Heart left ventricle (tissue), 16 donors: ENCODE measurements around the gene HNRNPDL. TPM values are rescaled to one million over a fixed set of nuclear protein-coding genes. Genes with fewer than 3 reads are reported as not detected.

ENCODE experiments used
- ATAC-seq, 4 donors: fragments of 200-7000 bp; cut with Tn5 transposase; one replicate each; pipeline ENCODE4 v1.9.1; 2020 to 2022; ENCODE audit warnings: moderate library complexity in 4 of 4, mild to moderate bottlenecking in 3 of 4, moderate number of reproducible peaks in 1 of 4
- DNase-seq, 5 donors: peaks; one replicate each; pipeline ENCODE4 v3.0.0-alpha.2; 2020
- H3K27ac ChIP-seq, 12 donors: fragments of 200-600 bp; sonication (generic) in 4 of 12; one replicate each; pipeline versions ENCODE4 v1.5.0 to v1.8.0; 2016 to 2022; ENCODE audit warnings: mild to moderate bottlenecking in 2 of 12
- H3K27me3 ChIP-seq, 9 donors: fragments of 200-600 bp; sonication (generic) in 2 of 9; one replicate each; pipeline versions ENCODE4 v1.5.1 to v1.8.0; 2016 to 2022; ENCODE audit warnings: mild to moderate bottlenecking in 3 of 9
- H3K36me3 ChIP-seq, 9 donors: fragments of 200-600 bp; sonication (generic) in 2 of 9; one replicate each; pipeline versions ENCODE4 v1.5.0 to v1.8.0; 2018 to 2022; ENCODE audit warnings: mild to moderate bottlenecking in 2 of 9
- H3K4me1 ChIP-seq, 12 donors: fragments of 200-600 bp; sonication (generic) in 4 of 12; one replicate each; pipeline versions ENCODE4 v1.5.0 to v1.8.0; 2016 to 2022; ENCODE audit warnings: mild to moderate bottlenecking in 3 of 12
- H3K4me3 ChIP-seq, 12 donors: fragments of 200-600 bp; sonication (generic) in 4 of 12; one replicate each; pipeline versions ENCODE4 v1.5.0 to v1.8.0; 2017 to 2022; ENCODE audit warnings: mild to moderate bottlenecking in 9 of 12, moderate library complexity in 4 of 12
- H3K9me3 ChIP-seq, 12 donors: fragments of 200-600 bp; sonication (generic) in 4 of 12; one replicate each; pipeline versions ENCODE4 v1.5.0 to v1.8.0; 2016 to 2022; ENCODE audit warnings: mild to moderate bottlenecking in 1 of 12
- CTCF ChIP-seq, 12 donors: fragments of 200-600 bp; sonication (generic) in 4 of 12; IDR thresholded peaks; one replicate each; pipeline versions ENCODE4 v1.5.0 to v1.8.0; 2018 to 2022; ENCODE audit warnings: antibody characterized with exemption in 12 of 12, mild to moderate bottlenecking in 5 of 12
- POLR2A ChIP-seq, 2 donors: fragments of 450-650 bp; IDR thresholded peaks; one replicate each; pipeline ENCODE4 v1.6.1; 2017; ENCODE audit warnings: antibody characterized with exemption in 2 of 2, mild to moderate bottlenecking in 2 of 2, moderate library complexity in 2 of 2
- WGBS, 4 donors: extraction: QIAGEN DNeasy Blood & Tissue Kit in 2 of 4; methylation state at CpG; one replicate each; pipeline versions ENCODE4 v1.1.5 to v1.1.7; 2013 to 2018; 5-methylcytosine and 5-hydroxymethylcytosine counted together
- intact Hi-C, 10 donors: fragments of 100-400 bp; cut with DNase I; formaldehyde crosslinking; loops; one replicate each; pipeline versions ENCODE4 v1.11.1 to v1.14.2; 2022
- polyA plus RNA-seq, 2 donors: library from polyadenylated mRNA; stranded (reverse); fragments of 200-250 nt; gene quantifications; one replicate each; pipeline ENCODE4 v1.2.3, GENCODE V29; 2013
- total RNA-seq, 9 donors: library from RNA; depleted of rRNA in 2 of 9; stranded (reverse); fragments of >200 nt in 2 of 9; fragmentation: NEBNext Ultra II Directional in 3 of 9; extraction: Animal tissue kit (Norgen Biotek cat#: 25700) in 3 of 9; gene quantifications; one replicate each; pipeline versions ENCODE4 v1.1.0 to v1.2.4, GENCODE V29; 2016 to 2023
- donor health status: ischemic (EF 13 %, LVEDD 7.1; RV severe dilation, severe dysfunction).
- donor health status: healthy with polysubstance abuse.
- donor health status: DM: no; HTN: yes; CAD: no.
- donor health status: DM: no; HTN: no; CAD: no.
- donor health status: ischemic (EF 25% LVEDD 6.9; RV normal size, moderate dysfunction).
- donor health status: ischemic (EF 25% LVEDD 5.7; RV mildly dilated, moderate dysfunction).
- donor health status: healthy.
- donor health status: DM: yes; HTN: yes; CAD: no.
- donor health status: ischemic (EF 35%, LVEDD 5.7; RV mildly dilated, moderate dysfunction).
- donor health status: nonischemic (EF 11% LVEDD 7.7; RV severe dilation, severe dysfunction).
- donor health status: DM: yes; HTN: yes; CAD: no.
- donor health status: PGD.
- donor health status: ischemic (EF 29% LVEDD 5.4; RV normal size, mild dysfunction).
- donor health status: nonischemic (EF 23%, LVEDD 6.1; RV moderate dilation, normal function).

Gene HNRNPDL
- total and polyA plus RNA-seq, 11 donors = 90.8 to 236 (median 142) TPM

DNA sequence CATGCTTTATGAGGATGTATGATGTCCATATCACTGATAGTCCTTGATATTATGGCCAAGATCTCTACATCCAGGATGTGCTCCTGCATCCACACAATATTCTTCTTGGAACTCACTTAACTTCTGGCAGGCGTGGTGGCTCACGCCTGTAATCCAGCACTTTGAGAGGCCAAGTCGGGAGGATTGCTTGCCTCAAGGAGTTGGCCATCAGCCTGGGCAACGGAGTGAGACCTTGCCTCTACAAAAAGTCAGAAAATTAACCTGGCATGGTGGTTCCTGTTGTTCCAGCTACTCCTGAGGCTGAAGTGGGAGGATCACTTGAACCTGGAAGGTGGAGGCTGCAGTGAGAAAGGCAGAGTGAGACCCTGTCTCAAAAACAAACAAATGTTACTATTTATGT is 54.2 kb downstream of the HNRNPDL start:
- no peak for ATAC-seq
- Histone ChIP-seq H3K9me3 (no peaks in the 10 kb centered on the region), H3K27me3 (no peaks in the 10 kb centered on the region), H3K4me1 (peaks cover 0 to 32% (median 17%) of the 10 kb centered on the region in 12 donors), H3K36me3 (peaks cover 0 to 2% (median 0%) of the 10 kb centered on the region in 9 donors), H3K4me3 (peak overlapping the region in 6 of 12 donors; percentile 73 to 99 (median 94)), H3K27ac (no peak overlapping the region)
- DNase-seq = no peak
- intact Hi-C loops = loop anchor here in 5 of 10 donors (5.0 to 10.0 kb wide), 4 partner anchors 89 to 659 kb away; partner anchors contain the start of genes COPS4 (in 2 of the 5) and SEC31A (in 1 of the 5)
- TF ChIP-seq CTCF (IDR thresholded peaks at IDR 0.05) (no peak), POLR2A (IDR thresholded peaks at IDR 0.05) (no peak)
- WGBS, 4 donors = 67 to 83% (median 77%) methylated on average over 4 of the region's 4 CpGs

DNA sequence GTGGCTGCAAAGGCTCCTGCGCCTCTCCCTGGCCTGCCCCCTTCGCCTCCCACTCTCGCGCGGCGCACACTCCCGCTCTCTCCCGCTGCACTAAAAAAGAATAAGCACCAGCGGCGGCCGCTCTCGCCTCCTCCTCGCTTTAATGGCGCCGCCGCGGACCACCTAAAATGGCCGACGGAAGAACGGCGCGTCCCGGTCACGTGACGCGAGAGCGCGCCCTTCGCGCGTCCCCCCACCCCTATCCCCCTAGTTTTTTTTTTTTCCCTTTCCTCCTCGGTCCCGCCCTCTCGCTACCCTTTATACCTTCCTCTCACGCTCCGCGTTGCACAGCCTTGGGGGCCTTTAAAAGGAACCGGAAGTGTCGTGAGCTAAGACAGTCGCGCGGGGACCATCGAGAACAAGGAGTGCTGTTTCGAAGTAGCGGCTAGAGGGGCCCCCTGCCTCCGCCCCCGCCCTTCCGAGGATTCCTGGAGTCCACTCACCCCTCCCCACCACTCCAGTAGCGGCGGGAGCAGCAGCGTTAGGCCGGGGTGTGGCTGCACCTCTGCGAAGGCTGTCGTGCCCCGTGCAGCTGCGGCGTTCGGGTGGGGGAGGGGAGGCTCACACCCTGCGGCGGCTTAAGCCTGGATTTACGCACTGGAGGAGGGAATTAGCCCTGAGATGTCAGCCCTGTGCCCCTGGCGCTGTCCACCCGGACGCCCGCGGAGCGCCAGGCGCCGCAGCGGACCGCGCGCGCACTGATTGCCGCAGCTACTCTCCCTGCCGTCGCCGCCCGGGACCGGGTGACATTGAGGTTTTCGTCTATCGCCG is 56.2 kb downstream of the HNRNPDL start, which contains the start of gene HNRNPD:
Gene HNRNPD, minus strand, starts transcription at position 176 of the 810 bp plus-strand sequence. CDS start 313 bp downstream, outside the sequence.
- ATAC-seq = peak; percentile 92 to 97 (median 96)

DNA sequence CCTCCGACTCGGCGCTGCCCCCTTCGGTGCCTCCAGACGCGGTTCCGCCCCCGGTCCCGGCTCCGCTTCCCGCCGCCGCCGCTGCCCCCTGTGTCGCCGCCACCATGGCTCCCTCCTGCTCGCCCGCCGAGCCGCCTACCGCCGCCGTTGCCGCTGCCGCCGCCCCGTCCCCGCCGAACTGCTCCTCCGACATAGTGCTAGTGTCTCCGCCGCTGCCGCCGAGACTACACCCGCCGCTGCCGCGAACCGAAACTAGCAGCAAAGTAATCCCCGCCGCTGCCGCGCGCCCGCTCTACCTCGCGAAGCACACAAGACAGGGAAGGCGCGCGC is 56.8 kb downstream of the HNRNPDL start:
- WGBS, 4 donors = 0 to 1% (median 0%) methylated on average over 22 to 50 of the region's 50 CpGs
- TF ChIP-seq CTCF (IDR thresholded peaks at IDR 0.05) (no peak), POLR2A (IDR thresholded peaks at IDR 0.05) (no peak)
- ATAC-seq (peak in 3 of 4 donors; percentile 1 to 14 (median 11)), DNase-seq (no peak)
- Histone ChIP-seq H3K36me3 (peaks cover 0 to 19% (median 6%) of the 10 kb centered on the region in 9 donors), H3K9me3 (no peaks in the 10 kb centered on the region), H3K27me3 (no peaks in the 10 kb centered on the region), H3K4me3 (peak overlapping the region; percentile 73 to 99 (median 94)), H3K4me1 (peaks cover 12 to 54% (median 40%) of the 10 kb centered on the region in 12 donors), H3K27ac (peak overlapping the region; percentile 94 to 100 (median 99))
- intact Hi-C loops = loop anchor here in 7 of 10 donors (5.0 to 10.0 kb wide), 8 partner anchors 54 to 661 kb away; partner anchors contain the start of genes COPS4 (in 2 of the 7), SEC31A (in 2 of the 7) and LIN54 (in 1 of the 7)

More for the DNA sequence above, 56.2 kb downstream of the HNRNPDL start, which contains the start of gene HNRNPD:
- peak; percentile 98 to 99 (median 98) for DNase-seq
- peaks cover 0 to 14% (median under 1%) of the 10 kb centered on the region in 9 donors for H3K36me3 ChIP-seq
- no peaks in the 10 kb centered on the region for H3K27me3 ChIP-seq
- H3K27ac ChIP-seq = peak within 1 kb of the TSS; percentile 94 to 100 (median 99)
- 0 to 1% (median 0%) methylated on average over 77 to 83 of the region's 83 CpGs for WGBS, 4 donors
- intact Hi-C loops = loop anchor here in 9 of 10 donors (1.0 to 10.0 kb wide), 11 partner anchors 53 to 661 kb away; partner anchors contain the start of genes COPS4 (in 2 of the 9), ENOPH1 (in 2 of the 9), HNRNPDL (in 2 of the 9) and SEC31A (in 2 of the 9)
- H3K4me1 ChIP-seq = peaks cover 12 to 48% (median 34%) of the 10 kb centered on the region in 12 donors
- peak within 1 kb of the TSS; percentile 73 to 99 (median 94) for H3K4me3 ChIP-seq
- TF ChIP-seq CTCF (IDR thresholded peaks at IDR 0.05) (peak in 1 of 12 donors; percentile 30), POLR2A (IDR thresholded peaks at IDR 0.05) (peak; percentile 3 to 90)
- no peaks in the 10 kb centered on the region for H3K9me3 ChIP-seq

Other genes starting within 250 kb of the HNRNPDL start
- gene HNRNPD, start 56.5 kb downstream of the HNRNPDL start, total RNA-seq = 100 to 1,000 TPM in 7 of 9 donors, 10 to 100 TPM in 2; 33.8 to 150 (median 122) TPM
- 100 to 1,000 TPM; 100 to 127 TPM for gene HNRNPD, start 56.5 kb downstream of the HNRNPDL start, polyA plus RNA-seq
- 10 to 100 TPM; 15.1 to 20.5 (median 17.3) TPM for gene ENOPH1, start 128 bp upstream of the HNRNPDL start, total RNA-seq
- gene ENOPH1, start 128 bp upstream of the HNRNPDL start, polyA plus RNA-seq = 10 to 100 TPM; 17.7 to 37.0 TPM
- 10 to 100 TPM in 8 of 9 donors, 1 to 10 TPM in 1; 8.8 to 22.9 (median 13.3) TPM for gene TMEM150C, start 131.5 kb upstream of the HNRNPDL start, total RNA-seq
- 10 to 100 TPM in 1 of 2 donors, 1 to 10 TPM in 1; 6.2 to 11.3 TPM for gene TMEM150C, start 131.5 kb upstream of the HNRNPDL start, polyA plus RNA-seq